Activated CD4-positive, alpha-beta T cell treated with anti-CD3 and anti-CD28 coated beads, Interleukin-2, amount 10 ng/mL, durations not matched to agents 7 days and 5 days (primary cell): ENCODE results near the gene BTG4. TPM values are rescaled to one million over a fixed set of nuclear protein-coding genes. Genes with fewer than 3 reads are reported as not detected.

Experiments used
- CTCF ChIA-PET: fragments of 350-600 bp; sonication (Branson Sonifier 250); formaldehyde crosslinking; loops from one replicate; lab custom pipeline; 2021; ENCODE audit warnings: antibody characterized with exemption; lab: Charles Lee
- POLR2A ChIA-PET: fragments of 350-600 bp; sonication (Branson Sonifier 250); formaldehyde crosslinking; loops from one replicate; lab custom pipeline; 2021; ENCODE audit warnings: antibody characterized with exemption; lab: Charles Lee
- DNase-seq: peaks from one replicate; pipeline ENCODE4 v3.0.0-alpha.2; 2020
- H3K27ac Mint-ChIP-seq: one replicate; pipeline ENCODE4 v1.8.0; 2021; ENCODE audit warnings: mild to moderate bottlenecking, moderate library complexity, mixed read lengths
- H3K27me3 Mint-ChIP-seq: one replicate; pipeline ENCODE4 v1.8.0; 2021; ENCODE audit warnings: mixed read lengths
- H3K36me3 Mint-ChIP-seq: one replicate; pipeline ENCODE4 v1.8.0; 2021; ENCODE audit warnings: low read depth, mixed read lengths
- H3K4me1 Mint-ChIP-seq: one replicate; pipeline ENCODE4 v1.8.0; 2021; ENCODE audit warnings: mixed read lengths
- H3K4me3 Mint-ChIP-seq: one replicate; pipeline ENCODE4 v1.8.0; 2021; ENCODE audit warnings: mild to moderate bottlenecking, moderate library complexity, mixed read lengths
- H3K9me3 Mint-ChIP-seq: one replicate; pipeline ENCODE4 v1.8.0; 2021; ENCODE audit warnings: mixed read lengths
- total RNA-seq, 2 experiments: library from RNA; stranded (reverse); gene quantifications; one replicate each; pipeline ENCODE4 v1.2.3, GENCODE V29; 2021

Gene BTG4
- total RNA-seq, result not detected

DNA sequence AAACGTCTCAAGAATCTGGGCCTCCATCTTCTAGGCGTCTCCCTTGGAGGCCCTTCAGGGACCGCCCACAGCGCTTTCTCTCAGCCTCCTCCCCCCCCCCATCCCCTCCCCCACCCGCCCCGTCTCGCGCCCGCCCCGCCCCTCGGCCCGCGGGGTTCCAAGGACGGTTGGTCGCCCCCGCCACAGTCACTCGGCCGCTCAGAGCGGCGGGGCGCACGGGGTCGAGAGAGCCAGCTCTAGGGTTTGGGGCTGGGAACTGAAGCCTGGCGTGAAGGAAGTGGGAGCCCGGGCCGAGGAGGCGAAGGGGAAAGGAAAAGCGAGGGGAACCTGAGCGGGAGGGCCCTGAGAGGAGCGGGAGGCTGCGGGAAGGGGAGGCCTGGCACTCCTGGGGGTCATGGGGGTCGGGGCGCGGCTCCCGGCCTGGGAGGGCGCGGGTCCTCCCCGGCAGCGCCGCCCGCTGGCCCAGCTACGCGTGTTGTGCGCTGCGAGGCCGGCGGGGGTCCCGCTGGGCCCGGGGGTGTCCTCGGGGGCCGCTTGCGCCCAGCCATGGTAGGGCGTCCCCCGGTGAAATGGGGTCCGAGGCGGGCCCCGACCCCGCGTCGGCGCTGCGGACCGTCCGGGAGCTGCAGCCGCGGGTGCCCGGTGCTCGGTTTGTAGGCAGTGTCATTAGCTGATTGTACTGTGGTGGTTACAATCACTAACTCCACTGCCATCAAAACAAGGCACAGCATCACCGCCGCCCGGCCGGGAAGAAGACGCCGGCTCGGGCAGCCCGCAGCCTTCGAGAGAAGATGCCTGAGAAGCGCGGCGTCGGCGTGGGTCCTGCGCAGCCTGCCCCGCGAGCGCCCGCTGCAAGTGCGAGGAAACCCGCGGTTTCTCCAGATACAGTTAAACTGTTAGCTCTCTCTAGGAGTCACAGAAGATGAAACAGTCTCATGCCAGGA, at the start of gene BTG4:
Gene BTG4 (minus strand): TSS at position 91 of the 944 bp plus-strand sequence. CDS start 13,610 bp downstream, outside the sequence.
- CTCF ChIA-PET, result interaction anchor here (0.6 to 1.3 kb wide), 4 partner anchors 10 to 387 kb away, joined by 3 to 4 read pairs (median 3); no protein-coding TSS in a partner anchor
- Mint-ChIP-seq H3K27me3 (peaks cover 48% of the 10 kb centered on the region), H3K4me1 (peaks cover 18% of the 10 kb centered on the region), H3K4me3 (peak within 1 kb of the TSS; percentile 64), H3K9me3 (peaks cover 3% of the 10 kb centered on the region), H3K27ac (no peak within 1 kb of the TSS), H3K36me3 (no peaks in the 10 kb centered on the region)
- POLR2A ChIA-PET, result interaction anchor here (0.6 kb wide), 1 partner anchor 1198 kb away, joined by 4 read pairs; no protein-coding TSS in a partner anchor
- peak; percentile 29 for DNase-seq

- no peaks in the 10 kb centered on the region for H3K9me3 Mint-ChIP-seq
- H3K27ac Mint-ChIP-seq, result no peak overlapping the region
- ChIA-PET CTCF (interaction anchor here (0.6 to 1.6 kb wide), 3 partner anchors 10 to 1072 kb away, joined by 3 to 7 read pairs (median 3); no protein-coding TSS in a partner anchor), POLR2A (no interaction called here)
- no peak overlapping the region for H3K4me3 Mint-ChIP-seq
- peaks cover 1% of the 10 kb centered on the region for H3K27me3 Mint-ChIP-seq
- H3K36me3 Mint-ChIP-seq, result no peaks in the 10 kb centered on the region
- no peak for DNase-seq
- no peaks in the 10 kb centered on the region for H3K4me1 Mint-ChIP-seq
These were observed 49.7 kb upstream of the BTG4 start for GRCh38 chr11:111561791-111562325.

DNA sequence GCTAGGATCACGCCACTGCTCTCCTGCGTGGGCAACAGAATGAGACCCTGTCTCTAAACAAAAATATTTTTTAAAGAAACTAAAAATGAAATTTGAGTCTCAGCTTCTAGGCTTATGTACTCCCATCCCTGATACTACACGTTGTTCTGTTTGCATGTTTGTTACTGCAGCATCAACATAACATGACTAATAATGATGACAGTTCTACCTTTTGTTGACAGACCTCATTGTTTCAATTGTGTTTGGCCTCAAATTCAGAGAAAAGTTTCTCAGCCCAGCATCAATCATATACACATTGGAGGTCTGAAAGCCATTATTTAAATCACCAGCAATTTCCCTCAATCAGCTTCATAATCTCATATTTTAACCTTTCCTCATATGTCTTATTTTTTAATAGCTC, 49.1 kb upstream of the BTG4 start:
- no peak overlapping the region for H3K27ac Mint-ChIP-seq
- H3K9me3 Mint-ChIP-seq, result no peaks in the 10 kb centered on the region
- DNase-seq, result no peak
- H3K4me1 Mint-ChIP-seq, result no peaks in the 10 kb centered on the region
- peaks cover 1% of the 10 kb centered on the region for H3K27me3 Mint-ChIP-seq
- POLR2A ChIA-PET, result no interaction called here
- no peak overlapping the region for H3K4me3 Mint-ChIP-seq
- peaks cover 1% of the 10 kb centered on the region for H3K36me3 Mint-ChIP-seq
- CTCF ChIA-PET, result interaction anchor here (0.6 to 1.6 kb wide), 3 partner anchors 9 to 1071 kb away, joined by 3 to 7 read pairs (median 3); no protein-coding TSS in a partner anchor

- Mint-ChIP-seq H3K9me3 (no peaks in the 10 kb centered on the region), H3K27ac (no peak overlapping the region), H3K4me3 (no peak overlapping the region), H3K4me1 (no peaks in the 10 kb centered on the region), H3K36me3 (peaks cover 1% of the 10 kb centered on the region), H3K27me3 (peaks cover 1% of the 10 kb centered on the region)
- ChIA-PET CTCF (interaction anchor here (1.2 kb wide), 1 partner anchor 13 kb away, joined by 3 read pairs; no protein-coding TSS in a partner anchor), POLR2A (no interaction called here)
- no peak for DNase-seq
These were observed 48.6 kb upstream of the BTG4 start for GRCh38 chr11:111560800-111561199.

DNA sequence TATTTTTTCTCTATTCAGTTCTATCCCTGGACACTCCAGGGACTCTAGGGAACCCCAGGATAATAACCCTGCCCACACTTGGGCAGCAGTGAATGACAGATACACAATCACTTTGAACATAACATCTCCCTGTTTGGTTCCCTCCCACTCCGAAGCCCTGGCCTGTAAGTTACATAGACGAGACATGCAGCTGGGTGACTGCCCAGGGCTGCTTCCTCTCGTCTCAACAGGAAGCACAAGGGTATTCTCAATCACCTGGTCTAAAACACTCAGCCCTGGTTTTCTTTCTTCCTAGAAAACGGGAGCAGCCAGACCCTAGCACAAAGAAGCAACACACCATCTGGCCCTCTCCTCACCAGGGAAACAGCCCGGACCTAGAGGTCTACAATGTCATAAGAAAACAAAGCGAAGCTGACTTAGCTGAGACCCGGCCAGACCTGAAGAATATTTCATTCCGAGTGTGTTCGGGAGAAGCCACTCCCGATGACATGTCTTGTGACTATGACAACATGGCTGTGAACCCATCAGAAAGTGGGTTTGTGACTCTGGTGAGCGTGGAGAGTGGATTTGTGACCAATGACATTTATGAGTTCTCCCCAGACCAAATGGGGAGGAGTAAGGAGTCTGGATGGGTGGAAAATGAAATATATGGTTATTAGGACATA, 47.7 kb upstream of the BTG4 start:
- peaks cover 3% of the 10 kb centered on the region for H3K9me3 Mint-ChIP-seq
- H3K27ac Mint-ChIP-seq, result no peak overlapping the region
- H3K36me3 Mint-ChIP-seq, result peaks cover 5% of the 10 kb centered on the region
- H3K27me3 Mint-ChIP-seq, result peaks cover 4% of the 10 kb centered on the region
- POLR2A ChIA-PET, result no interaction called here
- no peaks in the 10 kb centered on the region for H3K4me1 Mint-ChIP-seq
- no peak for DNase-seq
- H3K4me3 Mint-ChIP-seq, result no peak overlapping the region
- CTCF ChIA-PET, result interaction anchor here (0.6 to 1.2 kb wide), 2 partner anchors 14 to 218 kb away, joined by 3 read pairs; no protein-coding TSS in a partner anchor

DNA sequence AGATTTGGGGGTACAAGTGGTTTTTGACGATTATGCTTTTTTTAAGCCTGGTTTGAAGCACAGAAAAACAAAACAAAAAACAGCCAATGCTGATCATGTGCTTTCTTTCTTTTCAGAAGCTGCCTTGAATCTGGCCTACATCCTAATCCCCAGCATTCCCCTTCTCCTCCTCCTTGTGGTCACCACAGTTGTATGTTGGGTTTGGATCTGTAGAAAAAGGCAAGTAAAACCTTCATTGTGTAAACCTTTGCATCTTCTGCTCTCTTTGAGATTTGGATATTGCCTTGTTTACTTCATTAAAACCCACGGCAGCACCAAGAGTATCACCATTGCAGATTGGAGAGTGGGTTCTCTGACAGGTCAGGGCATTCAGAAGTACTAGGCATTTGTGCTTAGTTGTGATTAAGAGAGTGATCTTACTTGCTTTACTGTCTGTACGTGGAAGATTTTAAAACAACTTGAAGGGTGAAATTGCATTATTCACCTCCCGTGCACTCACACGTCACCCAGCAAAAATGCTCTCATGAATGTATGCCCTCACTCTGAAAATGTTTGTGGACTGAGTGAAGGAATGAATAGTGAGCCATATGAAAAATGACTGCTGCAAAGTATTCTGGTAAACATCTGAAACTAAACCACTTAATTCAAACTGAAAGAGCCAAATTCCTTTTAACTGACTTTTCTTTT, 45.4 kb upstream of the BTG4 start:
- ChIA-PET POLR2A (no interaction called here), CTCF (interaction anchor here (0.5 kb wide), 1 partner anchor 123 kb away, joined by 3 read pairs; no protein-coding TSS in a partner anchor)
- DNase-seq, result no peak
- Mint-ChIP-seq H3K4me3 (no peak overlapping the region), H3K9me3 (peaks cover 3% of the 10 kb centered on the region), H3K36me3 (peaks cover 5% of the 10 kb centered on the region), H3K27ac (no peak overlapping the region), H3K4me1 (no peaks in the 10 kb centered on the region), H3K27me3 (peaks cover 4% of the 10 kb centered on the region)

GRCh38 chr11:111555255-111555654, 43.1 kb upstream of the BTG4 start:
- peaks cover 10% of the 10 kb centered on the region for H3K27me3 Mint-ChIP-seq
- no peaks in the 10 kb centered on the region for H3K4me1 Mint-ChIP-seq
- ChIA-PET CTCF (no interaction called here), POLR2A (no interaction called here)
- no peak overlapping the region for H3K27ac Mint-ChIP-seq
- H3K36me3 Mint-ChIP-seq, result peaks cover 5% of the 10 kb centered on the region
- H3K4me3 Mint-ChIP-seq, result no peak overlapping the region
- H3K9me3 Mint-ChIP-seq, result peaks cover 3% of the 10 kb centered on the region
- DNase-seq, result no peak

GRCh38 chr11:111554532-111554931, 42.3 kb upstream of the BTG4 start:
- H3K36me3 Mint-ChIP-seq, result peaks cover 5% of the 10 kb centered on the region
- no peak overlapping the region for H3K4me3 Mint-ChIP-seq
- DNase-seq, result no peak
- ChIA-PET POLR2A (no interaction called here), CTCF (interaction anchor here (0.6 to 1.2 kb wide), 2 partner anchors 15 to 726 kb away, joined by 3 read pairs; no protein-coding TSS in a partner anchor)
- no peaks in the 10 kb centered on the region for H3K4me1 Mint-ChIP-seq
- peaks cover 12% of the 10 kb centered on the region for H3K27me3 Mint-ChIP-seq
- H3K27ac Mint-ChIP-seq, result no peak overlapping the region
- H3K9me3 Mint-ChIP-seq, result peaks cover 3% of the 10 kb centered on the region

DNA sequence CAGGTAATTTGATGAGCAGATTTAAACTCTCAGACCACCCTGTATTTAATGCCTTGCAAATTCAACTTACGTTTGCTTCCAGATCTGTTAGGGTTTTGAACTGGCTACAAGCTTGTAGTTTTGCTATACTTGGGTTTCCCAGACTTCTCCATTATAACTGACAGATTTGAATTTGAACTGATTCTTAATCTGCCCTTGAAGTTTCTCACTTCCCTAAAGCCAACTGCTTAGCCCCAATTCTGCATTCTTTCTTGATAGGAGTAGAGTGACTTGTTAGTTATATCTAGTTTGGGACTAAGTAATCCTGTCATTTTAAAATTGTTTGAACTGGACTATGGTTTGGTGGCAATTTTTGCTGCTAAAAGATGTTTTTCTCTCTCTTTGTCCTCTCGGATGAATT, 38.1 kb upstream of the BTG4 start:
- no peak overlapping the region for H3K4me3 Mint-ChIP-seq
- CTCF ChIA-PET, result no interaction called here
- peaks cover under 1% of the 10 kb centered on the region for H3K9me3 Mint-ChIP-seq
- H3K36me3 Mint-ChIP-seq, result peaks cover 1% of the 10 kb centered on the region
- no peaks in the 10 kb centered on the region for H3K4me1 Mint-ChIP-seq
- H3K27ac Mint-ChIP-seq, result no peak overlapping the region
- POLR2A ChIA-PET, result no interaction called here
- peaks cover 13% of the 10 kb centered on the region for H3K27me3 Mint-ChIP-seq
- DNase-seq, result no peak

- H3K36me3 Mint-ChIP-seq, result no peaks in the 10 kb centered on the region
- CTCF ChIA-PET, result no interaction called here
These were observed 37.6 kb upstream of the BTG4 start for GRCh38 chr11:111549869-111550203.

GRCh38 chr11:111549196-111549868, 37.1 kb upstream of the BTG4 start:
- POLR2A ChIA-PET, result no interaction called here
- H3K27me3 Mint-ChIP-seq, result peaks cover 16% of the 10 kb centered on the region
- no peak overlapping the region for H3K27ac Mint-ChIP-seq

More at GRCh38 chr11:111549869-111550203, 37.6 kb upstream of the BTG4 start:
- Mint-ChIP-seq H3K4me3 (no peak overlapping the region), H3K4me1 (no peaks in the 10 kb centered on the region), H3K27me3 (peaks cover 16% of the 10 kb centered on the region), H3K27ac (no peak overlapping the region), H3K9me3 (no peaks in the 10 kb centered on the region)
- no peak for DNase-seq
- POLR2A ChIA-PET, result no interaction called here

DNA sequence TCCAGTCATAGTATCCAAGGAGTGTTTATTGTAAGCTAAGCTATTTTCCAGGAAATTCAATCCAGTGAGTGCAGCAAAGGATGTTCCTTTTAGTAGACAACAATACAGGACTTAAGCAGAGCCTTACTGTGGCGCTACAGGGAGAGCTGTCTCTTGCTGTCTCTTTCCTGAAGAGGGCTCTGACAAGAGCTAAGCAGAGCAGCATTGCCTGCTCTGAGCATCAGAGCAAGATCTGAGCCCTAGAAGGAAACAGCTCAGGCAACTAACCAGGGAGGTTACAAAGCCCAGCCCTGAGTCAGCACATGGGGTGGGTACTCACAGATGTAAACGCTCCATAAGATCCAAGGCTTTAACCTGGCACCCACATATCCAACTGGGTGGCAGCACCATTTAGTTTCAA, 36.3 kb upstream of the BTG4 start:
- ChIA-PET CTCF (interaction anchor here (1.5 kb wide), 1 partner anchor 9 kb away, joined by 4 read pairs; no protein-coding TSS in a partner anchor), POLR2A (no interaction called here)
- DNase-seq, result no peak
- Mint-ChIP-seq H3K27me3 (peaks cover 22% of the 10 kb centered on the region), H3K4me1 (no peaks in the 10 kb centered on the region), H3K4me3 (no peak overlapping the region), H3K9me3 (no peaks in the 10 kb centered on the region), H3K27ac (no peak overlapping the region), H3K36me3 (no peaks in the 10 kb centered on the region)

More at GRCh38 chr11:111549196-111549868, 37.1 kb upstream of the BTG4 start:
- CTCF ChIA-PET, result no interaction called here
- no peak for DNase-seq
- no peaks in the 10 kb centered on the region for H3K36me3 Mint-ChIP-seq
- H3K9me3 Mint-ChIP-seq, result no peaks in the 10 kb centered on the region
- H3K4me3 Mint-ChIP-seq, result no peak overlapping the region
- no peaks in the 10 kb centered on the region for H3K4me1 Mint-ChIP-seq
